ENCODE results near the gene PAPSS1.

GRCh38 chr4:107619066-107619465, 101.0 kb downstream of the PAPSS1 start:
- TF ChIP-seq ZNF24 (IDR thresholded peaks at IDR 0.05), result no peak
- TF ChIP-seq SMC3 (IDR thresholded peaks at IDR 0.05; ENCODE audit: borderline replicate concordance, low read length), result no peak
- TF ChIP-seq TAF1 (IDR thresholded peaks at IDR 0.05; ENCODE audit: borderline replicate concordance, low read depth, low read length), result no peak
- TF ChIP-seq CEBPZ (IDR thresholded peaks at IDR 0.05; ENCODE audit: low read depth, low read length), result no peak
